H1 (cell line): Measurements from ENCODE around the gene DELE1. TPM values are rescaled to one million over a fixed set of nuclear protein-coding genes. Genes with fewer than 3 reads are reported as not detected.
A peak's percentile ranks its signal among the peaks of the same experiment; 100 is the strongest.

Experiments
- CTCF ChIA-PET: fragments of 300-600 bp; sonication (Branson Sonifier 250); formaldehyde crosslinking; loops from one replicate; lab custom pipeline; 2021; ENCODE audit not compliant: partially characterized antibody; lab: Charles Lee
- POLR2A ChIA-PET: fragments of 300-600 bp; sonication (Branson Sonifier 250); formaldehyde crosslinking; loops from one replicate; lab custom pipeline; 2021; ENCODE audit warnings: inconsistent platforms; ENCODE audit not compliant: partially characterized antibody; lab: Charles Lee
- DNase-seq, 2 experiments: peaks; one replicate each; pipeline versions ENCODE4 v3.0.0 to v3.0.0-alpha.2; 2010 to 2022; ENCODE audit warnings: low spot score in 2 of 2, low read depth in 1 of 2, mixed read lengths in 1 of 2
- FAIRE-seq: peaks from 2 replicates; lab custom pipeline; 2011; peaks lifted over from hg19 to GRCh38; lab: Jason Lieb, UNC
- H2AFZ ChIP-seq: 2 replicates; pipeline ENCODE4 v1.8.1; 2012; ENCODE audit warnings: low read length, inconsistent platforms
- H2AK5ac ChIP-seq: 2 replicates; pipeline ENCODE4 v1.6.1; 2013; ENCODE audit warnings: low read depth, low read length
- H2BK120ac ChIP-seq: replicated peaks from 2 replicates; pipeline ENCODE3; 2013; ENCODE audit warnings: low read depth, low read length, inconsistent platforms
- H2BK12ac ChIP-seq: 2 replicates; pipeline ENCODE4 v1.6.1; 2013; ENCODE audit warnings: low read depth, low read length
- H2BK15ac ChIP-seq: 2 replicates; pipeline ENCODE4 v1.6.1; 2013; ENCODE audit warnings: low read length
- H2BK20ac ChIP-seq: 2 replicates; pipeline ENCODE4 v1.6.1; 2013; ENCODE audit warnings: low read length
- H2BK5ac ChIP-seq: 2 replicates; pipeline ENCODE4 v1.6.1; 2013; ENCODE audit warnings: low read depth, low read length
- H3K14ac ChIP-seq: 2 replicates; pipeline ENCODE4 v1.6.1; 2013; ENCODE audit warnings: inconsistent platforms; ENCODE audit not compliant: insufficient read length
- H3K18ac ChIP-seq: 2 replicates; pipeline ENCODE4 v1.6.1; 2013; ENCODE audit warnings: low read length; ENCODE audit errors: extremely low read depth
- H3K23ac ChIP-seq: 2 replicates; pipeline ENCODE4 v1.6.1; 2013; ENCODE audit warnings: inconsistent platforms; ENCODE audit not compliant: insufficient read length
- H3K23me2 ChIP-seq: 2 replicates; pipeline ENCODE4 v1.6.1; 2013; ENCODE audit warnings: low read depth, low read length
- H3K27ac ChIP-seq: 2 replicates; pipeline ENCODE4 v1.6.1; 2011; ENCODE audit warnings: low read depth, low read length, inconsistent platforms
- H3K27me3 ChIP-seq, 4 experiments: replicated peaks in 1 of 4; 1 replicate in 1 of 4; 2 replicates in 3 of 4; pipeline versions ENCODE4 v1.6.1 to v1.8.1; 2011 to 2013; ENCODE audit warnings: low read length in 3 of 4, mild to moderate bottlenecking in 3 of 4, inconsistent platforms in 2 of 4, mixed read lengths in 2 of 4, moderate library complexity in 1 of 4; ENCODE audit not compliant: control insufficient read depth in 3 of 4, insufficient read depth in 3 of 4; ENCODE audit errors: extremely low read depth in 1 of 4
- H3K36me3 ChIP-seq, 4 experiments: 2 replicates each; pipeline versions ENCODE4 v1.6.1 to v1.8.1; 2011 to 2013; ENCODE audit warnings: mild to moderate bottlenecking in 4 of 4, low read length in 3 of 4, moderate library complexity in 2 of 4, control low read depth in 1 of 4, inconsistent platforms in 1 of 4; ENCODE audit not compliant: insufficient read depth in 4 of 4, control insufficient read depth in 2 of 4
- H3K4ac ChIP-seq: replicated peaks from 2 replicates; pipeline ENCODE3; 2013; ENCODE audit warnings: low read length, low read depth, mixed read lengths, inconsistent platforms; ENCODE audit not compliant: insufficient read length
- H3K4me1 ChIP-seq, 4 experiments: replicated peaks in 1 of 4; 1 replicate in 1 of 4; 2 replicates in 3 of 4; pipeline versions ENCODE4 v1.6.1 to v1.8.1; 2011 to 2013; ENCODE audit warnings: low read length in 3 of 4, inconsistent platforms in 2 of 4, mixed read lengths in 1 of 4; ENCODE audit not compliant: insufficient read depth in 4 of 4, control insufficient read depth in 3 of 4
- H3K4me2 ChIP-seq, 2 experiments: 2 replicates each; pipeline versions ENCODE4 v1.6.1 to v1.8.1; 2011 to 2013; ENCODE audit warnings: low read depth in 2 of 2, low read length in 2 of 2, control low read depth in 1 of 2, inconsistent platforms in 1 of 2, mild to moderate bottlenecking in 1 of 2; ENCODE audit not compliant: insufficient read depth in 1 of 2
- H3K4me3 ChIP-seq, 4 experiments: fragments of 200-600, 300-600 bp in 1 of 4; sonication (generic), shearing (Covaris generic), sonication (Bioruptor Twin) in 1 of 4; 2 replicates each; pipeline versions ENCODE4 v1.5.1 to v1.8.1; 2011 to 2016; ENCODE audit warnings: low read length in 4 of 4, low read depth in 3 of 4, control low read depth in 2 of 4, inconsistent platforms in 2 of 4, mild to moderate bottlenecking in 2 of 4, mixed read lengths in 1 of 4, moderate library complexity in 1 of 4; ENCODE audit not compliant: insufficient read depth in 2 of 4; ENCODE audit errors: extremely low read depth in 1 of 4
- H3K56ac ChIP-seq: replicated peaks from 2 replicates; pipeline ENCODE3; 2013; ENCODE audit warnings: low read depth, mild to moderate bottlenecking, mixed read lengths, low read length, inconsistent platforms; ENCODE audit not compliant: insufficient read length
- H3K79me1 ChIP-seq: 2 replicates; pipeline ENCODE4 v1.6.1; 2013; ENCODE audit warnings: low read depth, low read length, control low read depth
- H3K79me2 ChIP-seq, 2 experiments: 2 replicates each; pipeline versions ENCODE4 v1.6.1 to v1.8.1; 2012 to 2013; ENCODE audit warnings: low read length in 2 of 2, mild to moderate bottlenecking in 2 of 2, inconsistent platforms in 1 of 2; ENCODE audit not compliant: insufficient read depth in 2 of 2, control insufficient read depth in 1 of 2
- H3K9ac ChIP-seq, 4 experiments: replicated peaks in 1 of 4; 1 replicate in 1 of 4; 2 replicates in 3 of 4; pipeline versions ENCODE4 v1.6.1 to v1.8.1; 2011 to 2013; ENCODE audit warnings: low read depth in 3 of 4, low read length in 3 of 4, control low read depth in 2 of 4, mild to moderate bottlenecking in 2 of 4, moderate library complexity in 2 of 4, inconsistent platforms in 1 of 4; ENCODE audit errors: extremely low read depth in 1 of 4
- H3K9me3 ChIP-seq, 2 experiments: 2 replicates each; pipeline versions ENCODE4 v1.6.1 to v1.8.1; 2012 to 2013; ENCODE audit warnings: mild to moderate bottlenecking in 2 of 2, moderate library complexity in 2 of 2, control low read depth in 1 of 2, inconsistent platforms in 1 of 2, low read depth in 1 of 2, low read length in 1 of 2, mixed read lengths in 1 of 2; ENCODE audit not compliant: insufficient read depth in 2 of 2
- H4K20me1 ChIP-seq, 2 experiments: replicated peaks in 1 of 2; 2 replicates each; pipeline versions ENCODE3 to v1.8.1; 2011 to 2013; ENCODE audit warnings: inconsistent platforms in 2 of 2, low read length in 2 of 2, mild to moderate bottlenecking in 1 of 2; ENCODE audit not compliant: insufficient read depth in 2 of 2, control insufficient read depth in 1 of 2
- H4K5ac ChIP-seq: 2 replicates; pipeline ENCODE4 v1.6.1; 2013; ENCODE audit warnings: low read length, low read depth, mixed read lengths, inconsistent platforms; ENCODE audit not compliant: insufficient read length
- H4K8ac ChIP-seq: 2 replicates; pipeline ENCODE4 v1.8.0; 2013; ENCODE audit warnings: mild to moderate bottlenecking, moderate library complexity, low read length, inconsistent platforms; ENCODE audit not compliant: insufficient read depth; ENCODE audit errors: extremely low read depth
- H4K91ac ChIP-seq: replicated peaks from 2 replicates; pipeline ENCODE3; 2013; ENCODE audit warnings: low read length, mixed read lengths, inconsistent platforms; ENCODE audit not compliant: insufficient read length
- EZH2 ChIP-seq: fragments of 200-600 bp; sonication (generic); IDR thresholded peaks from 2 replicates; pipeline ENCODE4 v1.7.1; 2012; ENCODE audit warnings: low read depth, mild to moderate bottlenecking, moderate library complexity, low read length, inconsistent platforms; ENCODE audit not compliant: severe bottlenecking
- GTF2F1 ChIP-seq: IDR thresholded peaks from 2 replicates; pipeline ENCODE4 v1.6.1; 2012; ENCODE audit warnings: low read depth, low read length, improper control_type of control experiment, borderline replicate concordance
- MAX ChIP-seq: IDR thresholded peaks from 2 replicates; pipeline ENCODE4 v1.6.1; 2012; ENCODE audit warnings: inconsistent platforms
- POLR2AphosphoS5 ChIP-seq: IDR thresholded peaks from 2 replicates; pipeline ENCODE4 v1.6.1; 2011; ENCODE audit warnings: low read depth, low read length
- RNF2 ChIP-seq: fragments of 200-900, 300-1000 bp; sonication (generic); IDR thresholded peaks from 2 replicates; pipeline ENCODE4 v1.7.1; 2016; ENCODE audit warnings: borderline replicate concordance, low read depth, mild to moderate bottlenecking, antibody characterized with exemption, low read length; ENCODE audit not compliant: poor library complexity, severe bottlenecking; ENCODE audit errors: missing control alignments
- SIX5 ChIP-seq: IDR thresholded peaks from 2 replicates; pipeline ENCODE4 v1.6.1; 2011; ENCODE audit warnings: mild to moderate bottlenecking, low read depth, low read length
- SP2 ChIP-seq: IDR thresholded peaks from 2 replicates; pipeline ENCODE4 v1.6.1; 2012; ENCODE audit warnings: mild to moderate bottlenecking, low read length, inconsistent platforms
- SRF ChIP-seq: IDR thresholded peaks from 2 replicates; pipeline ENCODE4 v1.6.1; 2011; ENCODE audit warnings: mild to moderate bottlenecking, low read depth, low read length, moderate library complexity
- WGBS, 2 experiments: shearing (Covaris generic) in 1 of 2; methylation state at CpG; one replicate each; pipeline versions ENCODE4 v1.1.6 to v1.1.7; 2013 to 2015; ENCODE audit warnings: low lambda C conversion rate in 2 of 2, mixed read lengths in 2 of 2, inconsistent platforms in 1 of 2, low coverage in 1 of 2, missing lambda C conversion rate in 1 of 2; ENCODE audit not compliant: insufficient replicate concordance in 2 of 2, insufficient coverage in 1 of 2, insufficient read length in 1 of 2; ENCODE audit errors: extremely low coverage in 1 of 2, missing lambda C conversion rate in 1 of 2; 5-methylcytosine and 5-hydroxymethylcytosine counted together
- polyA plus RNA-seq, 7 experiments: library from polyadenylated mRNA; depleted of rRNA in 3 of 7; stranded (reverse) in 5 of 7; unstranded in 2 of 7; fragments of >200 nt in 5 of 7; fragments of 200-250 nt in 2 of 7; gene quantifications; 1 replicate in 5 of 7; 2 replicates in 1 of 7; 4 replicates in 1 of 7; pipeline versions ENCODE4 v1.2.1 to v1.2.3, GENCODE V29; 2011 to 2013; ENCODE audit warnings: missing spikeins in 2 of 7, mixed read lengths in 2 of 7
- total RNA-seq: library from RNA; stranded (reverse); fragmentation: NEBNext Ultra II Directional; extraction: Animal tissue kit (Norgen Biotek cat#: 25700); gene quantifications from 2 replicates; pipeline ENCODE4 v1.2.1, GENCODE V29; 2021

The DELE1 gene
- total and polyA plus RNA-seq, 2 of the 8 experiments (the other 6 are each of a cell fraction or from before 2014, with no cell fraction given) = 61.4 to 114 TPM

GRCh38 chr5:141947316-141947715, 23.6 kb downstream of the DELE1 start:
- H4K5ac ChIP-seq = no peak overlapping the region
- H3K4me1 ChIP-seq = peaks cover 0 to 10% (median 8%) of the 10 kb centered on the region in 4 experiments; a peak in 5 of 7 replicates
- H3K23ac ChIP-seq = no peak overlapping the region
- no peaks in the 10 kb centered on the region for H3K79me2 ChIP-seq
- no peak overlapping the region for H3K56ac ChIP-seq
- no peak overlapping the region for H3K4me3 ChIP-seq
- no peak overlapping the region for H4K8ac ChIP-seq
- no peaks in the 10 kb centered on the region for H3K79me1 ChIP-seq
- H3K27me3 ChIP-seq = no peaks in the 10 kb centered on the region
- no peaks in the 10 kb centered on the region for H3K36me3 ChIP-seq
- FAIRE-seq (no peak), DNase-seq (no peak)
- no peak overlapping the region for H3K4me2 ChIP-seq
- H3K23me2 ChIP-seq = no peaks in the 10 kb centered on the region
- 0 out of 2 replicates have a peak overlapping the region, but pooled peaks have one; percentile 29 for H2BK15ac ChIP-seq
- H3K27ac ChIP-seq = no peak overlapping the region
- H2BK20ac ChIP-seq = no peak overlapping the region
- H2BK12ac ChIP-seq = no peak overlapping the region; the same call in 1 of the 2 replicates
- ChIA-PET POLR2A (interaction anchor here (0.9 to 9.2 kb wide), 6 partner anchors 10 to 65 kb away, joined by 3 to 121 read pairs (median 4); partner anchors contain the start of genes DELE1, GNPDA1 and PCDH12), CTCF (interaction anchor here (0.5 to 20.8 kb wide), 10 partner anchors 9 to 765 kb away, joined by 3 to 324 read pairs (median 4); partner anchors contain the start of genes PCDH1, PCDH12, PCDHB16 and RNF14)
- no peak overlapping the region for H3K9ac ChIP-seq
- no peak overlapping the region for H2BK120ac ChIP-seq
- no peak overlapping the region for H2BK5ac ChIP-seq
- H3K14ac ChIP-seq = no peak overlapping the region
- no peak overlapping the region for H4K91ac ChIP-seq
- H3K18ac ChIP-seq = no peak overlapping the region
- no peaks in the 10 kb centered on the region for H4K20me1 ChIP-seq
- no peak overlapping the region for H2AFZ ChIP-seq
- TF ChIP-seq SIX5 (no peak), POLR2AphosphoS5 (no peak), RNF2 (no peak), EZH2 (no peak), MAX (no peak), SRF (no peak), SP2 (no peak), GTF2F1 (no peak)
- H2AK5ac ChIP-seq = no peak overlapping the region
- 86% methylated on average over 4 of the region's 4 CpGs; no CpG with 5 or more reads in 1 of the 2 experiments for WGBS, 2 experiments
- no peak overlapping the region for H3K4ac ChIP-seq
- no peaks in the 10 kb centered on the region for H3K9me3 ChIP-seq
